ENCODE results near the gene PIAS4. TPM values are rescaled to one million over a fixed set of nuclear protein-coding genes. Genes with fewer than 3 reads are reported as not detected.

Gene PIAS4
- total and polyA plus RNA-seq, 2 of the 13 experiments (the other 11 are each of a cell fraction or from before 2014, with no cell fraction given): 9.0 to 20.1 TPM

GRCh38 chr19:3969435-3970312 is 37.9 kb upstream of the PIAS4 start (continued):
- 0 out of 2 replicates have a peak, but pooled peaks have one; percentile 14 for TF ChIP-seq ZNF121 (CRISPR knock-in tag; IDR thresholded peaks at IDR 0.05)

DNA sequence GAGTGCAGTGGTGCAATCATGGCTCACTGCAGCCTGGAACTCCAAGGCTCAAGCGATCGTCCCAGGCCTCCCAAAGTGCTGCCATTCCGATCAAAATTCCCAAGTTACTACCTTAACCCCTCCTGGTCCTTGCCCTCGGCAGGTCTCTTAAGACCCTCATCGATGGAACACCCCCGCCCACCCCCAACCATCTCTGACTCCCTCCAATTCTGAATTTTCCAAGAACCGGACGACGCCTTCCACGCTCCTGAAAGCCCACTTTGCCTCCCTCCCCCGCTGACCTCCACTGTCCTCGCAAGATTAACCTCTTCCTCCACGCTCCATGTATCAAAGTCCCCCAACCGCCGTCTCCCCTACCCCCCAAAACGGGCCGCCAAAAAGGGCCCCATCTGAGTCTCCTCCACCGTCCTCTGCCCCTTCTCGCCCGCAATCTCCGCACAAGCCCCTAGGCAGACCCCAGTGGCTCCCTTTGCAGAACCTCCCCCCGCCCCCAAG is 37.2 kb upstream of the PIAS4 start:
- ATAC-seq (peak; percentile 8), DNase-seq (ENCODE audit: low spot score) (no peak), FAIRE-seq (no peak)
- Histone ChIP-seq H3K4me2 (ENCODE audit: low read depth, low read length) (peak overlapping the region; percentile 95), H3K9ac (ENCODE audit: insufficient read depth, low read depth, low read length) (peak overlapping the region; percentile 94), H3K9me3 (ENCODE audit: low read length) (no peaks in the 10 kb centered on the region), H3K4me1 (ENCODE audit: insufficient read depth, low read length) (peaks cover 28% of the 10 kb centered on the region), H3K27ac (ENCODE audit: extremely low read length, insufficient read depth, low read length) (peak overlapping the region; percentile 72), H3K79me2 (ENCODE audit: insufficient read depth, low read length) (peaks cover 26% of the 10 kb centered on the region), H3K36me3 (replicated peaks in 1 of 2; ENCODE audit: control insufficient read depth in 1 of 2, insufficient read depth in 2 of 2, low read length in 2 of 2) (peaks cover 15 to 24% of the 10 kb centered on the region in 2 experiments; a peak in 4 of 5 replicates), H3K4me3 (replicated peaks in 1 of 3; ENCODE audit: insufficient read depth in 1 of 3, low read depth in 2 of 3, low read length in 3 of 3) (peak overlapping the region; percentile 95 to 98 (median 97)), H3K27me3 (ENCODE audit: control insufficient read depth in 1 of 2, insufficient read depth in 2 of 2, low read length in 2 of 2) (no peaks in the 10 kb centered on the region; a peak in 1 of 5 replicates), H2AFZ (ENCODE audit: low read length) (no peak overlapping the region), H4K20me1 (ENCODE audit: insufficient read depth, low read length) (peaks cover 20% of the 10 kb centered on the region)
- WGBS (ENCODE audit: low lambda C conversion rate): under 1% methylated on average over 21 of the region's 22 CpGs
- POLR2A ChIA-PET: interaction anchor here (0.7 to 2.4 kb wide), 7 partner anchors 8 to 1020 kb away, joined by 3 to 118 read pairs (median 3); partner anchors contain the start of gene EEF2
- no TSS peak for BruUV-seq (replicated peaks)
- intact Hi-C loops (cut with micrococcal nuclease; ENCODE audit: unreplicated experiment): no loop called here
- in situ Hi-C loops (cut with HindIII; ENCODE audit: extremely low pct_ligation_motif_present, low pct_unique_long_range_greater_than_20kb): no loop called here
- CTCF ChIA-PET (ENCODE audit: low intra/inter-chr PET ratio, low total read pairs): no interaction called here
- no peak for TF ChIP-seq ZBTB21 (CRISPR knock-in tag; IDR thresholded peaks at IDR 0.05)
- TF ChIP-seq CEBPG (CRISPR knock-in tag; IDR thresholded peaks at IDR 0.05): 0 out of 2 replicates have a peak, but pooled peaks have one; percentile 14
- TF ChIP-seq STAT5B (CRISPR knock-in tag; IDR thresholded peaks at IDR 0.05): no peak
- TF ChIP-seq, protein P1, sequence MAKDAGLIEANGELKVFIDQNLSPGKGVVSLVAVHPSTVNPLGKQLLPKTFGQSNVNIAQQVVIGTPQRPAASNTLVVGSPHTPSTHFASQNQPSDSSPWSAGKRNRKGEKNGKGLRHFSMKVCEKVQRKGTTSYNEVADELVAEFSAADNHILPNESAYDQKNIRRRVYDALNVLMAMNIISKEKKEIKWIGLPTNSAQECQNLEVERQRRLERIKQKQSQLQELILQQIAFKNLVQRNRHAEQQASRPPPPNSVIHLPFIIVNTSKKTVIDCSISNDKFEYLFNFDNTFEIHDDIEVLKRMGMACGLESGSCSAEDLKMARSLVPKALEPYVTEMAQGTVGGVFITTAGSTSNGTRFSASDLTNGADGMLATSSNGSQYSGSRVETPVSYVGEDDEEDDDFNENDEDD (CRISPR knock-in tag; IDR thresholded peaks at IDR 0.05; ENCODE audit: borderline replicate concordance): no peak
- TF ChIP-seq, protein P2, sequence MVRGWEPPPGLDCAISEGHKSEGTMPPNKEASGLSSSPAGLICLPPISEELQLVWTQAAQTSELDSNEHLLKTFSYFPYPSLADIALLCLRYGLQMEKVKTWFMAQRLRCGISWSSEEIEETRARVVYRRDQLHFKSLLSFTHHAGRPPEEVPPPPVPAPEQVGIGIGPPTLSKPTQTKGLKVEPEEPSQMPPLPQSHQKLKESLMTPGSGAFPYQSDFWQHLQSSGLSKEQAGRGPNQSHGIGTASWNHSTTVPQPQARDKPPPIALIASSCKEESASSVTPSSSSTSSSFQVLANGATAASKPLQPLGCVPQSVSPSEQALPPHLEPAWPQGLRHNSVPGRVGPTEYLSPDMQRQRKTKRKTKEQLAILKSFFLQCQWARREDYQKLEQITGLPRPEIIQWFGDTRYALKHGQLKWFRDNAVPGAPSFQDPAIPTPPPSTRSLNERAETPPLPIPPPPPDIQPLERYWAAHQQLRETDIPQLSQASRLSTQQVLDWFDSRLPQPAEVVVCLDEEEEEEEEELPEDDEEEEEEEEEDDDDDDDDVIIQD (CRISPR knock-in tag; IDR thresholded peaks at IDR 0.05; ENCODE audit: low read depth): no peak
- TF ChIP-seq, protein P3, sequence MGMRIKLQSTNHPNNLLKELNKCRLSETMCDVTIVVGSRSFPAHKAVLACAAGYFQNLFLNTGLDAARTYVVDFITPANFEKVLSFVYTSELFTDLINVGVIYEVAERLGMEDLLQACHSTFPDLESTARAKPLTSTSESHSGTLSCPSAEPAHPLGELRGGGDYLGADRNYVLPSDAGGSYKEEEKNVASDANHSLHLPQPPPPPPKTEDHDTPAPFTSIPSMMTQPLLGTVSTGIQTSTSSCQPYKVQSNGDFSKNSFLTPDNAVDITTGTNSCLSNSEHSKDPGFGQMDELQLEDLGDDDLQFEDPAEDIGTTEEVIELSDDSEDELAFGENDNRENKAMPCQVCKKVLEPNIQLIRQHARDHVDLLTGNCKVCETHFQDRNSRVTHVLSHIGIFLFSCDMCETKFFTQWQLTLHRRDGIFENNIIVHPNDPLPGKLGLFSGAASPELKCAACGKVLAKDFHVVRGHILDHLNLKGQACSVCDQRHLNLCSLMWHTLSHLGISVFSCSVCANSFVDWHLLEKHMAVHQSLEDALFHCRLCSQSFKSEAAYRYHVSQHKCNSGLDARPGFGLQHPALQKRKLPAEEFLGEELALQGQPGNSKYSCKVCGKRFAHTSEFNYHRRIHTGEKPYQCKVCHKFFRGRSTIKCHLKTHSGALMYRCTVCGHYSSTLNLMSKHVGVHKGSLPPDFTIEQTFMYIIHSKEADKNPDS (CRISPR knock-in tag; IDR thresholded peaks at IDR 0.05): 0 out of 2 replicates have a peak, but pooled peaks have one; percentile 16
- 0 out of 2 replicates have a peak, but pooled peaks have one; percentile 10 for TF ChIP-seq ZNF468 (CRISPR knock-in tag; IDR thresholded peaks at IDR 0.05)

Measured in HepG2 (cell line).